Measurements from ENCODE around the gene OSGEP.

GRCh38 chr14:20469242-20469889 is 14.8 kb upstream of the OSGEP start, which contains the start of gene PNP:
- TF ChIP-seq MAX (IDR thresholded peaks at IDR 0.05) (peak; percentile 78; the same call in 1 of the 2 replicates), CTCF (IDR thresholded peaks at IDR 0.05 in 2 of 3, conservative IDR thresholded peaks at IDR 0.05 in 1 of 3; ENCODE audit: borderline replicate concordance in 1 of 3, insufficient read depth in 1 of 3, low read depth in 2 of 3, low read length in 2 of 3) (no peak), EZH2 (IDR thresholded peaks at IDR 0.05) (no peak), POLR2AphosphoS5 (IDR thresholded peaks at IDR 0.05; ENCODE audit: low read depth, low read length) (peak; percentile 99), ATF3 (IDR thresholded peaks at IDR 0.05) (no peak)

All from HCT116 (cell line).